Stimulated activated CD4-positive, alpha-beta T cell treated with anti-CD3 and anti-CD28 coated beads, Interleukin-1b, Interleukin-23, amount 100 ng/mL, for 4 hours (primary cell): ENCODE data around the gene ZMAT5.

ENCODE experiments used
- DNase-seq, 2 donors: peaks; one replicate each; pipeline ENCODE4 v3.0.0-alpha.2; 2020; ENCODE audit warnings: low read depth in 2 of 2

The ZMAT5 gene

DNA sequence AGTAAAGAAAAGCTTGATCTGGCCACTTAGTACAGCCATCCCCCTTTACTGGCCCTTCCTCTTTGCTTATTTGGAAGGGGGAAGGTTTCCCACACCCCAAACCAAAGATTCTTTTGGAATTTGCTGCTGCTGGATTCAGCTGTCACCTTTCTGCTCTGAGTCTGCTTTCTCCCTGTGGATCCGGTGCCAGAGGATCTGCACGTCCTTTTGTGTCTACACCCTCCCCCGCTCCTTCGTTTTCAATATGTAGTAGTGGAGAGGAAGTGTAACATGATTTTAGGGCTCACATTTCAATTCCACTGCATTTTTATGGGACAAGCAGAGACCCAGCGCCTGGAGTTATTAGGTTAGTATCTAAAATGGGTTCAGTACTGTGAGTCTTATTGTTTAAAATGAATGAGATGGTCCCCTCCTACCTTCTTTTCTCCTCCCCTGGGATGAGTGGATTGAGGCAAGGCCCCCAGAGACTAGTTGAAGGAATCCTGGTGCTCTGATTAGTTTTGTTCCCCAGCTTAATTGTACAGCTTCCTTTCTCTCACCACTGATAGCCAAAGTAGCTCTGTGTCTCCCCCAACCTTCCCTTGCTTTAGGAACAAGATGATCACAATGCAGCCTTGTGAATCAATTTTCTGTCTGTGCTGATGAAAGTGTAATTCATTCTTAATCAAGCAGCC lies 77.5 kb downstream of the ZMAT5 start:
- DNase-seq = no peak

GRCh38 chr22:29684244-29684643 lies 82.6 kb downstream of the ZMAT5 start:
- no peak for DNase-seq

GRCh38 chr22:29683536-29683935 lies 83.3 kb downstream of the ZMAT5 start:
- DNase-seq = no peak
